ENCODE results near the gene DTNB. TPM values are rescaled to one million over a fixed set of nuclear protein-coding genes. Genes with fewer than 3 reads are reported as not detected.
"Not testable (repeated sequence)": the region's sequence is repeated elsewhere in the genome, so short reads cannot be mapped to it uniquely, and the experiment has no call there.

Gene DTNB
- total RNA-seq, 4 donors from 2014 or later, result 12.4 to 28.8 (median 14.9) TPM

- intact Hi-C loops (cut with DNase I; ENCODE audit: low total_unique reads), result no loop called here
- Histone ChIP-seq H3K9me3 (no peaks in the 10 kb centered on the region), H3K4me1 (no peaks in the 10 kb centered on the region), H3K27me3 (no peaks in the 10 kb centered on the region), H3K4me3 (no peak overlapping the region), H3K27ac (no peak overlapping the region), H3K36me3 (no peaks in the 10 kb centered on the region)
- DNase-seq, result no peak
- TF ChIP-seq CTCF (IDR thresholded peaks at IDR 0.05) (no peak), POLR2A (IDR thresholded peaks at IDR 0.05) (no peak)
These were observed 38.4 kb upstream of the DTNB start for GRCh38 chr2:25711675-25712354.

- Histone ChIP-seq H3K36me3 (no peaks in the 10 kb centered on the region), H3K27ac (no peak overlapping the region), H3K4me3 (no peak overlapping the region), H3K9me3 (no peaks in the 10 kb centered on the region), H3K4me1 (no peaks in the 10 kb centered on the region), H3K27me3 (no peaks in the 10 kb centered on the region)
- TF ChIP-seq CTCF (IDR thresholded peaks at IDR 0.05) (no peak), POLR2A (IDR thresholded peaks at IDR 0.05) (no peak)
- no peak for DNase-seq
- intact Hi-C loops (cut with DNase I; ENCODE audit: low total_unique reads), result no loop called here
These were observed 37.4 kb upstream of the DTNB start for GRCh38 chr2:25710750-25711149.

- intact Hi-C loops (cut with DNase I; ENCODE audit: low total_unique reads), result no loop called here
- Histone ChIP-seq H3K9me3 (no peaks in the 10 kb centered on the region), H3K4me1 (no peaks in the 10 kb centered on the region), H3K27me3 (no peaks in the 10 kb centered on the region), H3K27ac (no peak overlapping the region), H3K36me3 (no peaks in the 10 kb centered on the region), H3K4me3 (no peak overlapping the region)
- no peak for TF ChIP-seq CTCF (IDR thresholded peaks at IDR 0.05)
- no peak for TF ChIP-seq POLR2A (IDR thresholded peaks at IDR 0.05)
- no peak for DNase-seq
These were observed 36.0 kb upstream of the DTNB start for GRCh38 chr2:25709349-25709748.

- no peaks in the 10 kb centered on the region for H3K9me3 ChIP-seq
- H3K27me3 ChIP-seq, result no peaks in the 10 kb centered on the region
- DNase-seq, result no peak
- no peaks in the 10 kb centered on the region for H3K4me1 ChIP-seq
- TF ChIP-seq POLR2A (IDR thresholded peaks at IDR 0.05), result no peak
- TF ChIP-seq CTCF (IDR thresholded peaks at IDR 0.05), result no peak
- intact Hi-C loops (cut with DNase I; ENCODE audit: low total_unique reads), result no loop called here
- H3K27ac ChIP-seq, result no peak overlapping the region
- H3K36me3 ChIP-seq, result no peaks in the 10 kb centered on the region
- H3K4me3 ChIP-seq, result no peak overlapping the region
These were observed 34.7 kb upstream of the DTNB start for GRCh38 chr2:25707927-25708590.

GRCh38 chr2:25705575-25705974 lies 32.2 kb upstream of the DTNB start:
- H3K9me3 ChIP-seq; H3K27ac ChIP-seq; H3K36me3 ChIP-seq; H3K27me3 ChIP-seq; H3K4me1 ChIP-seq; H3K4me3 ChIP-seq; intact Hi-C loops (cut with DNase I; ENCODE audit: low total_unique reads); DNase-seq: not testable (repeated sequence)

Measured in uterus (tissue), 4 donors.